ENCODE results near the gene HMMR. TPM values are rescaled to one million over a fixed set of nuclear protein-coding genes. Genes with fewer than 3 reads are reported as not detected.

HMMR gene
- total RNA-seq, 3 donors from 2014 or later: 0.15 to 3.5 TPM; not detected in 1

DNA sequence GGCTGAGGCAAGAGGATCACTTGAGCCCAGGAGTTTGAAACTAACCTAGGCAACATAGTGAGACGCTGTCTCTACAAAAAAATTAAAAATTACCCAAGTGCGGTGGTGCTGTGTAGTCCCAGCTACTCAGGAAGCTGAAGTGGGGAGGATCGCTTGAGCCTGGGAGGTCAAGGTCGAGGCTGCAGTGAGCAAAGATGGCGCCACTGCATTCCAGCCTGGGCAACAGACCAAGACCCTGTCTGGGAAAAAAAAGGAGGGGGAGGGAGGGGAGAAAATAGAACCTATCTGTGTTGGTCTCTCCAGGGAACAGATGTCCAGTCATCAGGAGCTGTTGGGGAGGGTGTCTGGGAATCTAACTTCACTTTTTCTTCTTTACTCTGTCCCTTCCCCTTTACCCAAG, 69.3 kb downstream of the HMMR start:
- DNase-seq (ENCODE audit: low spot score in 2 of 2): no peak
- Histone ChIP-seq H3K27me3 (no peaks in the 10 kb centered on the region), H3K36me3 (no peaks in the 10 kb centered on the region), H3K4me3 (no peak overlapping the region), H3K27ac (no peak overlapping the region), H3K4me1 (no peaks in the 10 kb centered on the region), H3K9me3 (no peaks in the 10 kb centered on the region)
- intact Hi-C loops (cut with DNase I; ENCODE audit: low total_unique reads): loop anchor here (10.0 kb wide), 1 partner anchor 525 kb away; no protein-coding TSS in a partner anchor
- TF ChIP-seq, protein P1, sequence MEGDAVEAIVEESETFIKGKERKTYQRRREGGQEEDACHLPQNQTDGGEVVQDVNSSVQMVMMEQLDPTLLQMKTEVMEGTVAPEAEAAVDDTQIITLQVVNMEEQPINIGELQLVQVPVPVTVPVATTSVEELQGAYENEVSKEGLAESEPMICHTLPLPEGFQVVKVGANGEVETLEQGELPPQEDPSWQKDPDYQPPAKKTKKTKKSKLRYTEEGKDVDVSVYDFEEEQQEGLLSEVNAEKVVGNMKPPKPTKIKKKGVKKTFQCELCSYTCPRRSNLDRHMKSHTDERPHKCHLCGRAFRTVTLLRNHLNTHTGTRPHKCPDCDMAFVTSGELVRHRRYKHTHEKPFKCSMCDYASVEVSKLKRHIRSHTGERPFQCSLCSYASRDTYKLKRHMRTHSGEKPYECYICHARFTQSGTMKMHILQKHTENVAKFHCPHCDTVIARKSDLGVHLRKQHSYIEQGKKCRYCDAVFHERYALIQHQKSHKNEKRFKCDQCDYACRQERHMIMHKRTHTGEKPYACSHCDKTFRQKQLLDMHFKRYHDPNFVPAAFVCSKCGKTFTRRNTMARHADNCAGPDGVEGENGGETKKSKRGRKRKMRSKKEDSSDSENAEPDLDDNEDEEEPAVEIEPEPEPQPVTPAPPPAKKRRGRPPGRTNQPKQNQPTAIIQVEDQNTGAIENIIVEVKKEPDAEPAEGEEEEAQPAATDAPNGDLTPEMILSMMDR (IDR thresholded peaks at IDR 0.05): no peak
- no peak for TF ChIP-seq POLR2AphosphoS5 (IDR thresholded peaks at IDR 0.05)
- no peak for TF ChIP-seq POLR2A (IDR thresholded peaks at IDR 0.05)

DNA sequence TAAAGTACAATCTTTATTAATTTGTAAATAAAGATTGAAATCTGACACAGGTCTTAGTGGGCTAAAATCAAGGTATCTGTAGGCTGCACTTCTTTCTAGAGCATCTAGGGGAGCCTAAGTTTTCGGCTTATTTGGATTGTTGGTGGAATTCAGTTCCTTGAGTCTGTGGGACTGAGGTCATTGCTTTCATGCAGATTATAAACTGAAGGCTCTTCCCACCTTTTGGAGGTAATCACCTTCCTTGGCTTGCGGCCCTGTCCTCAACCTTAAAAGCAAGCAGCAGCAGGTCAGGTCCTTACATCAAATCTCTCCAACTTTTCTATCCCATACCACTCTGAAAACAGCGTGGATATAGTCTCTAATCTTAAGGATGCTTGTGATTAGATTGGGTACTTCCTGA, 70.8 kb downstream of the HMMR start:
- Histone ChIP-seq H3K36me3 (no peaks in the 10 kb centered on the region), H3K4me1 (no peaks in the 10 kb centered on the region), H3K9me3 (no peaks in the 10 kb centered on the region), H3K4me3 (no peak overlapping the region), H3K27ac (no peak overlapping the region), H3K27me3 (no peaks in the 10 kb centered on the region)
- TF ChIP-seq POLR2AphosphoS5 (IDR thresholded peaks at IDR 0.05) (no peak), POLR2A (IDR thresholded peaks at IDR 0.05) (no peak)
- TF ChIP-seq, protein P1 (IDR thresholded peaks at IDR 0.05): no peak
- intact Hi-C loops (cut with DNase I; ENCODE audit: low total_unique reads): no loop called here
- DNase-seq (ENCODE audit: low spot score in 2 of 2): no peak

DNA sequence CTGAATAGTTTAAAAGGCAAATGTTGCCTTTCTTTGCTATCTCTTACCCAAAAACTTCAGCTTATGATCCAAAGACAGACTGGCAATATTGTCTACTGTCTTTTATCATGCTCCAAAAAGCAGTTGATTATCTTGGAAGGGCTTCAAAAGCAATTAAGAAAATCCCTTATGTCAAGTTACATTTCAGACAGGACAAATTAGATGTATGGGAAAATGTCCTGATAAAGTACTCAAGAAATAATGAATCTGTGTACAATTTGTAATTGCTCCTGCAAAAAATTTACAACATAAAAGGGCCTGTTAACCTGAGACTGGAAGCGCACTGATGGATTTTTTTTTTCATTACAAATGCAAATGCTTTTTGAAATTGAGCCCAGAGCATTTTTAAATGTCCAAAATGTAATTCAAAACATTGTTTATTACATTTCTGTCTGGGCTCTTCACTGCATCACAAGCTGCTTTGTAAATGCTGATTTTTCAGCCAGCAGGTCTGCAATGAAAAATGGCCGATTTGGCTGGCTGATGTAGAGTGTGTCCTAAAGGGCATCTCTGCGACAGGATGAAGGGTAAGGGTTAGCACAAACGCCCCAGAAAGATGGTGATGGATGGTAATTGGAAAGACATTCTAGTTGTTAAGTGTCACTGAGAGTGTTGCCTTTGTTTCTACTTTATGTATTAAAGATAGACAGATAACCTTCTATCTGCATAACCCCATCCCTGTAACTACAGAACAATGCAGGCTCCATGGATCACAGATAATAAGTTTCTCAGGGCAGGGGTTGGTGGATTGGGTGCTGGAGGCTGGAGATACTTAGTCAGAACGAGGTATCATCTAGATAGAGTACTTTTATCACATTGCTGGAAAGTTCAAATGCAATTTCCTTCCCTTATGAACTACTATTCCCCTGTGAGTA, 72.0 kb downstream of the HMMR start:
- Histone ChIP-seq H3K27ac (no peak overlapping the region), H3K9me3 (no peaks in the 10 kb centered on the region), H3K4me1 (no peaks in the 10 kb centered on the region), H3K36me3 (no peaks in the 10 kb centered on the region), H3K27me3 (no peaks in the 10 kb centered on the region), H3K4me3 (no peak overlapping the region)
- TF ChIP-seq POLR2A (IDR thresholded peaks at IDR 0.05) (no peak), POLR2AphosphoS5 (IDR thresholded peaks at IDR 0.05) (no peak)
- TF ChIP-seq, protein P1 (IDR thresholded peaks at IDR 0.05): no peak
- DNase-seq (ENCODE audit: low spot score in 2 of 2): no peak
- intact Hi-C loops (cut with DNase I; ENCODE audit: low total_unique reads): no loop called here

DNA sequence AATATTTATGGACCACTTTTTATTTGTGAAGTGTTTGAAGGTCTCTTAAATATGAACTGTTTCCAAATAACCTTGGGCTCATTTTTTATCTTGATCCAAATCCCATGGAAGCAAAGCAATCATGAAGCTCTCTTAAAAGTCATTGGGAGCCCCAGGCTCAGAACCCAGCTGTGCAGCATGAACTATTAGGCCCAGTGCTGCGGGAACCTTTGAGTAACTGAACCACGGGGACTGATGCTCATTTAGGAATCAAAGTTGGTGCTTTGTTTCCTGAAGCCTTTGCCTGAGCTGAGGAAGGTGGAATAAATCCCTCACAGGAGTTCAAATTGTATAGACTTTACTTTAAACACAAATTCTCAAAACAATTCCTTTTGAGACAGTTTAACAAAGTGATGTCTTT, 72.8 kb downstream of the HMMR start:
- H3K9me3 ChIP-seq: no peaks in the 10 kb centered on the region
- H3K27ac ChIP-seq: no peak overlapping the region
- H3K4me1 ChIP-seq: no peaks in the 10 kb centered on the region
- no peak overlapping the region for H3K4me3 ChIP-seq
- intact Hi-C loops (cut with DNase I; ENCODE audit: low total_unique reads): no loop called here
- no peaks in the 10 kb centered on the region for H3K27me3 ChIP-seq
- H3K36me3 ChIP-seq: no peaks in the 10 kb centered on the region
- DNase-seq (ENCODE audit: low spot score in 2 of 2): no peak
- TF ChIP-seq, protein P1 (IDR thresholded peaks at IDR 0.05): no peak
- TF ChIP-seq POLR2A (IDR thresholded peaks at IDR 0.05): no peak
- no peak for TF ChIP-seq POLR2AphosphoS5 (IDR thresholded peaks at IDR 0.05)

DNA sequence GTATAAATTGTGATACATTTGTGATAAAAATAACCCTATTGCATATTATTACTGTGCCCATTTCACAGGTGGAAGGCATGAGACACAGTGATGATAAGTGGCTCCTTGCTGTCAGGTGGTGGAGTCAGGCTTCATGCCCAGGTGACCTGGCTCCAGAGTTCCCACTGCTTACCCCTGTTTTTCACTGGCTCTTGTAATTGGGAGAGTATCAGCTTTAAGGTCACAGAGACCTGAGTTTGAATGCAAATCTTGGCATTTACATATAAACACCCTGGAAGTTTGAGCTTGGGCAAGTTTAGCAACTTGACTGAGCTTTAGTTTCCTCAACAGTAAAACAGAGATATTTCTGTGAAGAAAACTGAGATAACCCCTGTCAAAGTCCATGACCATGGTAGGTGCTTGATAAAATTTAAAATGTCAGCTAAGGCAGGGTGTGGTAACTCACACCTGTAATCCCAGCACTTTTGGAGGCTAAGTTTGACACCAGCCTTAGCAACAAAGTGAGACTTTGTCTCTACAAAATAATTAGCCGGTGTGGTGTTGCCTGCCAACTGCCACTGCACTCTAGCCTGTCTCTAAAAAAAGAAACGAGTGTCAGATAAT, 74.2 kb downstream of the HMMR start:
- TF ChIP-seq POLR2AphosphoS5 (IDR thresholded peaks at IDR 0.05): no peak
- TF ChIP-seq POLR2A (IDR thresholded peaks at IDR 0.05): no peak
- TF ChIP-seq, protein P1 (IDR thresholded peaks at IDR 0.05): no peak
- Histone ChIP-seq H3K27ac (no peak overlapping the region), H3K9me3 (no peaks in the 10 kb centered on the region), H3K36me3 (no peaks in the 10 kb centered on the region), H3K27me3 (no peaks in the 10 kb centered on the region), H3K4me1 (no peaks in the 10 kb centered on the region), H3K4me3 (no peak overlapping the region)
- intact Hi-C loops (cut with DNase I; ENCODE audit: low total_unique reads): no loop called here
- no peak for DNase-seq (ENCODE audit: low spot score in 2 of 2)

All from breast epithelium (tissue), 4 donors.